ENCODE measurements around the gene SLC6A17.

DNA sequence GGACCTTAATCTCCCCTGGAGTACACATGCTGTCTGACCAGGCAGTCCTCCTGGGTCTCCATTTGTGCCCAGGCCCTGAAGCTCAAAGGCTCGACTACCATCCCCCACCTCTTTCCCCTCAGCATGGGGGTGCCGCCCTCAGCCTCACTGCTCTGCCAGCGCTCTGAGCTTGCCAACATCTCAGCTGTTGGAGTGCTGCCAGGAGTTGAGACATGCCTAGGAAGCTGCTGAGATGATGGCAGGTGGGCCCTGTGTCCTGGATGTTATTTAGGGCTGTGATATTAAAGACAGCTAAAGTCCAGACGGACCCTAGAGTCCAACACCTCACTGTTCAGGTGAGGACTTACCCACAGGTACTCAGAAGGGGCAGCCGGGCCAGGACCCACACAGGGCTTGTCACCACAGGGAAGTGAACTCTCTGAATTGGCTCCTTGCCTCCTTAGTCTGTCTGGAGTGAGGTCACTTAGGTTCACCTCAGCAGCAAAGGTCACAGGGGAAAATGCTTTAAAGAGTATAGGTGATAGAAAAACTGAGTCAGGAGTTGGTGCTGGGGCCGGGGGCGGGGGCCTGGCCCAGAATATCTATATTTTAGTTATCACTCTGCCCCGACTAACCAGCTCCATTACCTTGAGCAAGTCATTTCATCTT, 40.1 kb downstream of the SLC6A17 start:
- TF ChIP-seq, protein P1, sequence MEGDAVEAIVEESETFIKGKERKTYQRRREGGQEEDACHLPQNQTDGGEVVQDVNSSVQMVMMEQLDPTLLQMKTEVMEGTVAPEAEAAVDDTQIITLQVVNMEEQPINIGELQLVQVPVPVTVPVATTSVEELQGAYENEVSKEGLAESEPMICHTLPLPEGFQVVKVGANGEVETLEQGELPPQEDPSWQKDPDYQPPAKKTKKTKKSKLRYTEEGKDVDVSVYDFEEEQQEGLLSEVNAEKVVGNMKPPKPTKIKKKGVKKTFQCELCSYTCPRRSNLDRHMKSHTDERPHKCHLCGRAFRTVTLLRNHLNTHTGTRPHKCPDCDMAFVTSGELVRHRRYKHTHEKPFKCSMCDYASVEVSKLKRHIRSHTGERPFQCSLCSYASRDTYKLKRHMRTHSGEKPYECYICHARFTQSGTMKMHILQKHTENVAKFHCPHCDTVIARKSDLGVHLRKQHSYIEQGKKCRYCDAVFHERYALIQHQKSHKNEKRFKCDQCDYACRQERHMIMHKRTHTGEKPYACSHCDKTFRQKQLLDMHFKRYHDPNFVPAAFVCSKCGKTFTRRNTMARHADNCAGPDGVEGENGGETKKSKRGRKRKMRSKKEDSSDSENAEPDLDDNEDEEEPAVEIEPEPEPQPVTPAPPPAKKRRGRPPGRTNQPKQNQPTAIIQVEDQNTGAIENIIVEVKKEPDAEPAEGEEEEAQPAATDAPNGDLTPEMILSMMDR (IDR thresholded peaks at IDR 0.05): no peak
- TF ChIP-seq EP300 (IDR thresholded peaks at IDR 0.05) (no peak), POLR2A (IDR thresholded peaks at IDR 0.05) (no peak)
